ENCODE data around the gene AFF3. TPM values are rescaled to one million over a fixed set of nuclear protein-coding genes. Genes with fewer than 3 reads are reported as not detected.

AFF3 gene
- total RNA-seq, 2 experiments from 2014 or later = 3.1 to 3.5 TPM

- Mint-ChIP-seq H3K9me3 (no peaks in the 10 kb centered on the region), H3K27me3 (no peaks in the 10 kb centered on the region), H3K27ac (no peak overlapping the region), H3K4me1 (ENCODE audit: low read depth) (no peaks in the 10 kb centered on the region), H3K36me3 (ENCODE audit: low read depth) (no peaks in the 10 kb centered on the region), H3K4me3 (no peak overlapping the region)
- ChIA-PET CTCF (interaction anchor here (0.7 kb wide), 1 partner anchor 58 kb away, joined by 3 read pairs; no protein-coding TSS in a partner anchor), POLR2A (interaction anchor here (0.6 kb wide), 1 partner anchor 11 kb away, joined by 5 read pairs; no protein-coding TSS in a partner anchor)
- DNase-seq (no peak), ATAC-seq (no peak)
- intact Hi-C loops (cut with micrococcal nuclease) = no loop called here
- no peak for TF ChIP-seq CTCF (IDR thresholded peaks at IDR 0.05)
Observed at GRCh38 chr2:100046961-100047947, 95.1 kb downstream of the AFF3 start.

GRCh38 chr2:100045000-100045399 lies 97.4 kb downstream of the AFF3 start:
- no peak for TF ChIP-seq CTCF (IDR thresholded peaks at IDR 0.05)
- ATAC-seq (no peak), DNase-seq (no peak)
- Mint-ChIP-seq H3K4me3 (no peak overlapping the region), H3K9me3 (no peaks in the 10 kb centered on the region), H3K27me3 (no peaks in the 10 kb centered on the region), H3K4me1 (ENCODE audit: low read depth) (no peaks in the 10 kb centered on the region), H3K27ac (no peak overlapping the region), H3K36me3 (ENCODE audit: low read depth) (no peaks in the 10 kb centered on the region)
- intact Hi-C loops (cut with micrococcal nuclease) = no loop called here
- POLR2A ChIA-PET = no interaction called here
- CTCF ChIA-PET = no interaction called here

- ChIA-PET POLR2A (no interaction called here), CTCF (no interaction called here)
- Mint-ChIP-seq H3K9me3 (no peaks in the 10 kb centered on the region), H3K27ac (no peak overlapping the region), H3K36me3 (ENCODE audit: low read depth) (no peaks in the 10 kb centered on the region), H3K4me3 (no peak overlapping the region), H3K27me3 (no peaks in the 10 kb centered on the region), H3K4me1 (ENCODE audit: low read depth) (no peaks in the 10 kb centered on the region)
- no peak for TF ChIP-seq CTCF (IDR thresholded peaks at IDR 0.05)
- intact Hi-C loops (cut with micrococcal nuclease) = no loop called here
- DNase-seq (no peak), ATAC-seq (no peak)
Observed at GRCh38 chr2:100043891-100044255, 98.5 kb downstream of the AFF3 start.

- H3K4me3 Mint-ChIP-seq = no peak overlapping the region
- no peak for DNase-seq
- intact Hi-C loops (cut with micrococcal nuclease) = no loop called here
- no peaks in the 10 kb centered on the region for H3K4me1 Mint-ChIP-seq (ENCODE audit: low read depth)
- H3K27ac Mint-ChIP-seq = no peak overlapping the region
- no peaks in the 10 kb centered on the region for H3K36me3 Mint-ChIP-seq (ENCODE audit: low read depth)
- ATAC-seq = no peak
- H3K27me3 Mint-ChIP-seq = no peaks in the 10 kb centered on the region
- no peak for TF ChIP-seq CTCF (IDR thresholded peaks at IDR 0.05)
- POLR2A ChIA-PET = no interaction called here
- no peaks in the 10 kb centered on the region for H3K9me3 Mint-ChIP-seq
- CTCF ChIA-PET = no interaction called here
Observed at GRCh38 chr2:100043081-100043890, 99.1 kb downstream of the AFF3 start.

All from activated CD8-positive, alpha-beta T cell treated with anti-CD3 and anti-CD28 coated beads for 36 hours (primary cell).